Activated CD8-positive, alpha-beta memory T cell treated with anti-CD3 and anti-CD28 coated beads, Interleukin-2, amount 10 ng/mL, durations not matched to agents 7 days and 5 days (primary cell): ENCODE measurements around the gene GPR68. TPM values are rescaled to one million over a fixed set of nuclear protein-coding genes. Genes with fewer than 3 reads are reported as not detected.
"Not testable (repeated sequence)": the region's sequence is repeated elsewhere in the genome, so short reads cannot be mapped to it uniquely, and the experiment has no call there.

ENCODE experiments used
- ATAC-seq: fragments of 150-1000 bp; cut with Tn5 transposase; one replicate; pipeline ENCODE4 v1.10.0; 2021; ENCODE audit warnings: moderate library complexity
- CTCF ChIA-PET: fragments of 350-600 bp; sonication (Branson Sonifier 250); formaldehyde crosslinking; loops from one replicate; lab custom pipeline; 2021; ENCODE audit warnings: antibody characterized with exemption; lab: Charles Lee
- DNase-seq: peaks from one replicate; pipeline ENCODE4 v3.0.0-alpha.2; 2020
- H3K27ac Mint-ChIP-seq: one replicate; pipeline ENCODE4 v1.8.0; 2021; ENCODE audit warnings: mild to moderate bottlenecking, mixed read lengths
- H3K27me3 Mint-ChIP-seq: one replicate; pipeline ENCODE4 v1.8.0; 2021; ENCODE audit warnings: mixed read lengths
- H3K36me3 Mint-ChIP-seq: one replicate; pipeline ENCODE4 v1.8.0; 2021; ENCODE audit warnings: mild to moderate bottlenecking, mixed read lengths
- H3K4me1 Mint-ChIP-seq: one replicate; pipeline ENCODE4 v1.8.0; 2021; ENCODE audit warnings: mixed read lengths
- H3K4me3 Mint-ChIP-seq: one replicate; pipeline ENCODE4 v1.8.0; 2021; ENCODE audit warnings: mild to moderate bottlenecking, moderate library complexity, mixed read lengths
- H3K9me3 Mint-ChIP-seq: one replicate; pipeline ENCODE4 v1.8.0; 2022; ENCODE audit warnings: low read depth, mixed read lengths
- total RNA-seq, 2 experiments: library from RNA; stranded (reverse); gene quantifications; one replicate each; pipeline ENCODE4 v1.2.3, GENCODE V29; 2021

GPR68 gene
- total RNA-seq, 2 experiments from 2014 or later: 44.5 to 48.0 TPM

DNA sequence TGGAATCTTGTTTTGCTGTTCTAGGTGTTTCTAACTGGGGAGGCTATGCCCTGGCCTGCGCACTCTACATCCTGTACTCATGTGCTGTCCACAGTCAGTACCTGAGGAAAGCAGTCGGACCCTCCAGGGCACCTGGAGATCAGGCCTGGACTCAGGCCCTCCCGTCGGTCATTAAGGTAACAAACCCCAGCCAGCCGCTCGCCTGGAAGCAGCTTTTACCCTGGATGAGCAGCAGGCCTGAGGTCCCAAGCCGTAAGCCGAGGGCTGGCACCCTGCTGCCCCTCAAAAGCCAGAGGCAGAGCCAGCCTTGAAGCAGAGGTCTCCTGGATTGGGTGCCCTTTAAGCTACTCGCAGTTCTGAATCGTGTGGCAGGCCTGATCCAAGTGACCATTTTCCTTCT, 29.1 kb downstream of the GPR68 start:
- H3K27me3 Mint-ChIP-seq: no peaks in the 10 kb centered on the region
- peaks cover 6% of the 10 kb centered on the region for H3K4me1 Mint-ChIP-seq
- CTCF ChIA-PET: interaction anchor here (1.0 to 1.4 kb wide), 2 partner anchors 13 to 39 kb away, joined by 3 read pairs; no protein-coding TSS in a partner anchor
- DNase-seq: no peak
- peaks cover 55% of the 10 kb centered on the region for H3K36me3 Mint-ChIP-seq
- H3K4me3 Mint-ChIP-seq: no peak overlapping the region
- H3K9me3 Mint-ChIP-seq: no peaks in the 10 kb centered on the region
- no peak overlapping the region for H3K27ac Mint-ChIP-seq
- ATAC-seq: no peak

DNA sequence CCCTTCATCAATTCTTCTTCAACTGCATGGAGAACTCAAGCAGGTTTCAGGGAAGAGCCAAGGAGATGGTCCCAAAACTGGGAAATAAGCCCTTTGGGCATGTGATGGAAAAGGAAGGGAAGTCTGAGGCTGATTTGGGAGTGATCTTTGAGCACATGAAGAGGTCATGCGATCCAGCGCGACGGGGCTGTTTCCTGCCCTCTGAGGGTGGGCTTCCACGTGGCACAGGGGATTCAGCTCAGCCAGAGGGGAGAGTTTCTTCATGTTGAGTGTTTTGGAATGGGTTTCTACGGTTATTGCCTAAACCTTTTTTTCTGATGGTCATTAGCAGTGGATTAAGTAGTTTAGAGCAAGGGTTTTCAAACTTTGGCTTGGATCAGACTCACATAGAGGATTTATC, 30.2 kb downstream of the GPR68 start:
- H3K36me3 Mint-ChIP-seq: peaks cover 55% of the 10 kb centered on the region
- DNase-seq: no peak
- H3K27ac Mint-ChIP-seq: no peak overlapping the region
- H3K4me1 Mint-ChIP-seq: peaks cover 2% of the 10 kb centered on the region
- ATAC-seq: no peak
- H3K27me3 Mint-ChIP-seq: no peaks in the 10 kb centered on the region
- H3K4me3 Mint-ChIP-seq: no peak overlapping the region
- no peaks in the 10 kb centered on the region for H3K9me3 Mint-ChIP-seq
- CTCF ChIA-PET: no interaction called here

DNA sequence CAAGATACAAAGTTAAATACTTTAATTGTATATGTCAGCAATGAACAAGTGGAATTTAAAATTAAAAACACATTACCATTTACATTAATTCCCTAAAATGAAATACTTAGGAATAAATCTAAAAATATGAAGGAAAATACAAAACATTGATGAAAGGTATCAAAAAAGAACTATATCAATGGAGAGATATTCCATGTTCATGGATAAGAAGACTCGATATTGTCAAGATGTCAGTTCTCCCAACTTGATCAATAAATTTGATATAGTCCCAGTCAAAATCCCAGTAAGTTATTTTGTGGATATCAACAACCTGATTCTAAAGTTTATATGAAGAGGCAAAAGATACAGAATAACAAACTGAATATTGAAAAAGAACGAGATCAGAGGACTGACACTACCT, 33.5 kb downstream of the GPR68 start:
- Mint-ChIP-seq H3K9me3 (no peaks in the 10 kb centered on the region), H3K4me3 (no peak overlapping the region), H3K27ac (no peak overlapping the region), H3K36me3 (peaks cover 68% of the 10 kb centered on the region), H3K27me3 (no peaks in the 10 kb centered on the region), H3K4me1 (peaks cover 5% of the 10 kb centered on the region)
- CTCF ChIA-PET: no interaction called here
- ATAC-seq: no peak
- no peak for DNase-seq

GRCh38 chr14:91207008-91207407, 37.5 kb downstream of the GPR68 start:
- Mint-ChIP-seq H3K9me3 (no peaks in the 10 kb centered on the region), H3K4me1 (peaks cover 22% of the 10 kb centered on the region), H3K4me3 (no peak overlapping the region), H3K36me3 (peaks cover 86% of the 10 kb centered on the region), H3K27ac (peak overlapping the region; percentile 16), H3K27me3 (no peaks in the 10 kb centered on the region)
- ATAC-seq: no peak
- no peak for DNase-seq
- CTCF ChIA-PET: no interaction called here

GRCh38 chr14:91205459-91205858, 39.0 kb downstream of the GPR68 start:
- Mint-ChIP-seq H3K27ac (peak overlapping the region; percentile 0), H3K4me1 (peaks cover 32% of the 10 kb centered on the region), H3K36me3 (peaks cover 86% of the 10 kb centered on the region), H3K4me3 (no peak overlapping the region), H3K27me3 (no peaks in the 10 kb centered on the region), H3K9me3 (peaks cover 6% of the 10 kb centered on the region)
- ATAC-seq (no peak), DNase-seq (no peak)
- CTCF ChIA-PET: interaction anchor here (0.6 to 0.9 kb wide), 2 partner anchors 20 to 67 kb away, joined by 3 to 4 read pairs; no protein-coding TSS in a partner anchor

GRCh38 chr14:91204657-91205056, 39.8 kb downstream of the GPR68 start:
- H3K27ac Mint-ChIP-seq: peak overlapping the region; percentile 0
- peaks cover 36% of the 10 kb centered on the region for H3K4me1 Mint-ChIP-seq
- CTCF ChIA-PET: interaction anchor here (0.8 to 1.9 kb wide), 3 partner anchors 11 to 27 kb away, joined by 3 to 10 read pairs (median 3); no protein-coding TSS in a partner anchor
- ATAC-seq (no peak), DNase-seq (no peak)
- peaks cover 86% of the 10 kb centered on the region for H3K36me3 Mint-ChIP-seq
- H3K9me3 Mint-ChIP-seq: peaks cover 10% of the 10 kb centered on the region
- H3K4me3 Mint-ChIP-seq: no peak overlapping the region
- H3K27me3 Mint-ChIP-seq: no peaks in the 10 kb centered on the region

- Mint-ChIP-seq H3K36me3 (peaks cover 86% of the 10 kb centered on the region), H3K4me1 (peaks cover 52% of the 10 kb centered on the region), H3K27ac (peak overlapping the region; percentile 86), H3K27me3 (no peaks in the 10 kb centered on the region), H3K4me3 (no peak overlapping the region), H3K9me3 (peaks cover 13% of the 10 kb centered on the region)
- CTCF ChIA-PET: interaction anchor here (0.9 to 1.9 kb wide), 7 partner anchors 8 to 264 kb away, joined by 3 to 10 read pairs (median 3); no protein-coding TSS in a partner anchor
- peak; percentile 69 for DNase-seq
- peak; percentile 47 for ATAC-seq
These were observed 42.1 kb downstream of the GPR68 start for GRCh38 chr14:91202234-91202974.

DNA sequence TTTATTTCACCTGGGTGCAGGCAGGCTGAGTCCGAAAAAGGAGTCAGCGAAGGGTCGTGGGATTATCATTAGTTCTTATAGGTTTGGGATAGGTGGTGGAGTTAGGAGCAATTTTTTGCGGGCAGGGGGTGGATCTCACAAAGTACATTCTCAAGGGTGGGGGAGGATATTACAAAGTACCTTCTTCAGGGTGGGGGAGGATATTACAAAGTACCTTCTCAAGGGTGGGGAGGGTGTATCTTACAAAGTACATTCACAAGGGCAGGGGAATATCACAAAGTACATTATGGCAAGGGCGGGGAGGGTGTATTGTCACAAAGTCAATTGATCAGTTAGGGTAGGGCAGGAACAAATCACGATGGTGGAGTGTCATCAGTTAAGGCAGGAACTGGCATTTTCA, 43.7 kb downstream of the GPR68 start:
- Mint-ChIP-seq H3K27ac (peak overlapping the region; percentile 16), H3K9me3 (peaks cover 13% of the 10 kb centered on the region), H3K36me3 (peaks cover 85% of the 10 kb centered on the region), H3K4me1 (peaks cover 57% of the 10 kb centered on the region)
- DNase-seq, H3K27me3 Mint-ChIP-seq, CTCF ChIA-PET, ATAC-seq, H3K4me3 Mint-ChIP-seq: not testable (repeated sequence)

DNA sequence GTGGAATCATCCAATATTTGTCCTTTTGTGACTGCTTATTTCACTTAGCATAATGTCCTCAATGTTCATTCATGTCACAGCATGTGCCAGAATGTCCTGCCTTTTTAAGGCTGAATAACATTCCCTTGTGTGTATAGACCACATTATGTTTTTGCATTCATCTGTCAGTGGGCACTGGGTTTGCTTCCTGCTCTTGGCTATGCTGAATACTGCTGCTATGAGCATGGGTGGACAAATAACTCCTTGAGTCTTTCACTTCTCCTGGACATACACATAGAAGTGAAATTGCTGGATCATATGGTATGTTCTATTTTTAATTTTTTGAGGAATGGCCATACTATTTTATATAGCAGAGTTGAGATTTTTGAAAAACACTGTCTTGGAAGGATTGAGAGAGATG, 46.9 kb downstream of the GPR68 start:
- H3K4me1 Mint-ChIP-seq: peaks cover 71% of the 10 kb centered on the region
- H3K27me3 Mint-ChIP-seq: no peaks in the 10 kb centered on the region
- CTCF ChIA-PET: no interaction called here
- peak overlapping the region; percentile 68 for H3K27ac Mint-ChIP-seq
- peaks cover 76% of the 10 kb centered on the region for H3K36me3 Mint-ChIP-seq
- H3K4me3 Mint-ChIP-seq: no peak overlapping the region
- no peak for ATAC-seq
- no peak for DNase-seq
- peaks cover 13% of the 10 kb centered on the region for H3K9me3 Mint-ChIP-seq

DNA sequence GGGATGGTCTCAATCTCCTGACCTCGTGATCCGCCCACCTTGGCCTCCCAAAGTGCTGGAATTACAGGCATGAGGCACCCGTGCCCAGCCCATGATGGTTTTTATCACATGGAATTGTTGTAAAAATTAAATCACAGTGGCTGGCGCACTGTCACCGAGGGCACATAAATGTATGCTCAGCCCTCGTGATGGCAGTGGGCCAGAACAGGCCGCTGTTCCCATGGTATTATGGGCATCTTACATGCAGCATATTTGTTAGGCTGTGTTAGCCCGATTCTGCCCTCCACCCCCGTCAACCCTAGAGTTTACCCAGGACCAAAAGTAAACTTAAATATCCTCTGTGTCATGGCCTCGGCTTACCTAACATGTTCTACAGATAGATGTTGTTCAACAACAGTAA, 48.6 kb downstream of the GPR68 start:
- H3K4me1 Mint-ChIP-seq: peaks cover 61% of the 10 kb centered on the region
- H3K27ac Mint-ChIP-seq: no peak overlapping the region
- H3K9me3 Mint-ChIP-seq: peaks cover 11% of the 10 kb centered on the region
- CTCF ChIA-PET: no interaction called here
- H3K36me3 Mint-ChIP-seq: peaks cover 76% of the 10 kb centered on the region
- ATAC-seq (no peak), DNase-seq (no peak)
- H3K27me3 Mint-ChIP-seq: no peaks in the 10 kb centered on the region
- H3K4me3 Mint-ChIP-seq: no peak overlapping the region

DNA sequence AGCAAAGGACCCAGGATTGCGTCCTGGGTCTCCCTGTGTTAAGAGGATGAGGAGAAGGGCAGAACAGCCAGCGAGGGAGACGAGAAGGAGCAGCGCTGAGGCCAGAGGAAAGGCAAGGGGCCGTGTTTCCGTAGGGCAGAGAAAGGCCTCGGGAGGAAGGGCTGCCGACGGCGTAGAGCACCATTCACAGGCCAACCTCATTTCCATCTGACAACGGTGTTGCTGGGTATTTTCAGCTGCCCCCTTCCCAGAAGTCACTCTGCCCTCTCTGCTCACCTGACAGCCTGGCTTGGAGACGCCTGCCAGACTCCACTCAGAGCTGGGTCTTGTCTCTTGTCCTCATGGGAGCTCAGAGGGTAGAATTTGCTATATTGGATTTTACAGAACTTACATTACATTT, 51.4 kb downstream of the GPR68 start:
- Mint-ChIP-seq H3K27ac (no peak overlapping the region), H3K4me3 (no peak overlapping the region)
- CTCF ChIA-PET: interaction anchor here (1.1 to 3.0 kb wide), 5 partner anchors 9 to 92 kb away, joined by 3 to 31 read pairs (median 10); no protein-coding TSS in a partner anchor

DNA sequence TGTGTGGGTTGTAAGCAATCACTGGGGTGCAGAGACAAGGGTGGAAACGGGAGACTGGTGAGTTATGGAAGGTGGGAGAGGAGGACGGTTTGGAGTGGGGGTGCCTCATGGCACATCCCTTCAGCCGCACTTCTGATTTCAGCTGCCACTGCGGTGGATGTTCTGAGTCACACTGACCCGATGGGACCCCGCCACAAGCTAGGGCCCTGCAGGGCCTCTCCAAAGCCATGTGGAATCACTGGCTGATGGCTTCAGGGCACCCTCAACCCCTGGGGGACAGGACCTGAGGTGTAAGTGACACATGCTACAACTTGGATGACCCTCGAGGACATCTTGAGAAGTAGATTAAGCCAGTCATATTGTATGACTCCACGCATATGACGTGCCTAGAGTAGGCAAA, 53.7 kb downstream of the GPR68 start:
- H3K36me3 Mint-ChIP-seq: peaks cover 65% of the 10 kb centered on the region
- DNase-seq: no peak
- no peak for ATAC-seq
- H3K4me3 Mint-ChIP-seq: no peak overlapping the region
- CTCF ChIA-PET: no interaction called here
- H3K27ac Mint-ChIP-seq: peak overlapping the region; percentile 12
- H3K9me3 Mint-ChIP-seq: no peaks in the 10 kb centered on the region
- peaks cover 29% of the 10 kb centered on the region for H3K4me1 Mint-ChIP-seq
- H3K27me3 Mint-ChIP-seq: no peaks in the 10 kb centered on the region

More for the DNA sequence above, 51.4 kb downstream of the GPR68 start:
- peaks cover 68% of the 10 kb centered on the region for H3K36me3 Mint-ChIP-seq
- peaks cover 44% of the 10 kb centered on the region for H3K4me1 Mint-ChIP-seq
- DNase-seq: no peak
- H3K9me3 Mint-ChIP-seq: no peaks in the 10 kb centered on the region
- no peak for ATAC-seq
- no peaks in the 10 kb centered on the region for H3K27me3 Mint-ChIP-seq

GRCh38 chr14:91187271-91187670, 57.2 kb downstream of the GPR68 start:
- Mint-ChIP-seq H3K4me1 (peaks cover 4% of the 10 kb centered on the region), H3K9me3 (no peaks in the 10 kb centered on the region), H3K27me3 (no peaks in the 10 kb centered on the region), H3K36me3 (peaks cover 60% of the 10 kb centered on the region), H3K27ac (no peak overlapping the region), H3K4me3 (no peak overlapping the region)
- CTCF ChIA-PET: interaction anchor here (2.1 kb wide), 1 partner anchor 10 kb away, joined by 7 read pairs; no protein-coding TSS in a partner anchor
- ATAC-seq (no peak), DNase-seq (no peak)
